GM21528 (cell line): ENCODE results near the gene TMEM258.

Experiments
- ATAC-seq: cut with Tn5 transposase; IDR thresholded peaks from one replicate; pipeline ENCODE4 v1.9.1; 2021; ENCODE audit warnings: mild to moderate bottlenecking, moderate library complexity; ENCODE audit not compliant: unreplicated experiment, low FRiP score

TMEM258 gene

DNA sequence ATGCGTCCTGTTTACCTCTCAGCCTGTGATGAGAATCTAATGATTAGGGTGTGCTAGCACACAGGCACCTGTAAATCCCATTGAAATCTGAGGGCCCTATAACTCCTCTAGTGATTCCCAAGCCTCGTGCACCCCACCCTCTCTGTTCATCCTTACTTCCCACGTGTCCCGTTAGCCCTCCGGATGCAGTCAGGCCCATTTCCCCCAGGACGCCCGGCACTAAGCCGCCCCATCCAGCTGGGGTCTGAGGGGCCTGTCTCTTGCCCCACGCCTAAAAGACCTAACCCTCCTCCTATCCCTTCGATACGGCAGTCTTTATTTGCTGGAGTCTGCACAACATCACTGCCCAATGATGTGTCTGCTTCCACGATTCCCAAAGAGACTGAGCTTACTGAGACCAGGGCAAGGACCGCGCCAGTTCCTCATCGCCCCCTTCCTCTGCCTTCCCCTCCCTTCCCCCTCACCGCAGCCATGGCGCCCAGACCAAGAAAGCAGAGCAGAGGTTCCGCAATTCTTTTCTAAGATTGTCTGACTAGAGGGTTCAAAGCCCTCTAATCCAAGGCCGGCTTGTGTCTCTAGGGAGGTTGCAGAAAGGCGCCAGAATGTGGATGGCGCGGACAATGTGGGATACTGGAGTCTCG, 34.7 kb upstream of the TMEM258 start:
- no peak for ATAC-seq

DNA sequence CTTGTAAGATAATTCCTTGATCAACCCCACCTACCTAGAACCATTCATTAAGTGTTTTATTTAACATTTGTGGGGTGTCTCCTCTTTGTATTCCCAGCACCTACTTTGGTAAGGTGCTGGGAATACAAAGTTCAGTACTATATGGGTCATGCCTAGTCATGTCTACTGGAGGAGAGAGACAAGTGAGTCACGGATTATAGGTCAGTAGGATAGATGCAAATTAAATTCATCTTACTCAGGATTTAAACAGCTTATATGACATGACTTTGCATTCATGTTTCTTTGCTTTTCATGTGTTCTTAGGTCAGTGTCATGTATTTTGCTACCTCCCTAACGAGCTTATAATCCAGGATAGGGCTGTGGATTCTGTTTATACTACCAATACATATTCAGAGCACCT, 27.8 kb upstream of the TMEM258 start:
- ATAC-seq = no peak

DNA sequence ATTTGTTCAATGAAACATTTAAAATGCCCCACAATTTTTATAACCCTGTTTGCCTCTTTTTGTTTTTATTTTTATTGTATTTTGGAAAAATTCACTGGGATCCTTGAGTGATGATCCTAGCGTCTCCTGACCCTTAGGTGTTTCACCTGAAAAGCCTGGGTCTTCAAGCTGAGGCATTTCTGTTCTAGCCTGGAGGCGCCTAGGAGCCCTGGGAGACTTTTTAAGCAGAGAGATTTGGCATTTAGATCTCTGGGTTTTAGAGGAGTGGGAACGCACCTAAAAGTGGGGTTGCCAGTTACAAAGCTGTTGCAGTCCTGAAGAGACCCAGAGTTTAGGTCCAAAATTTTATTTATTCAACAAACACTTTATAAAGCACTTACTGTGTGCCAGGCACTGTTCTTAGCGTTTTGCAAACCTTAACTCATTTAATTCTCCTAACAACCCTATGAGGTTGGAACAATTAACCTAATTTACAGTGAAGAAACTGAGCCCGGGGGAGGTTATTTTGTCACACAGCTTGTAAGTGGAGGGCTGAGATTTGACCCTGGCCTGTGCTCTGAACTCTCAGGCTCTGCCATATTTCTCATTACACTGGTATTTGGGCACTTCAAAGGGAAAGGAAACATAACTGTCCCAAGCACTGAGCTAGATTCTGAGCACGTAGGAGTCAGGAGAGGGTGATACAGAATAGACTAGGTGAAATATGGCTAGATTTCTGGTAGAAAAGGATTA, 25.2 kb upstream of the TMEM258 start:
- ATAC-seq = no peak

DNA sequence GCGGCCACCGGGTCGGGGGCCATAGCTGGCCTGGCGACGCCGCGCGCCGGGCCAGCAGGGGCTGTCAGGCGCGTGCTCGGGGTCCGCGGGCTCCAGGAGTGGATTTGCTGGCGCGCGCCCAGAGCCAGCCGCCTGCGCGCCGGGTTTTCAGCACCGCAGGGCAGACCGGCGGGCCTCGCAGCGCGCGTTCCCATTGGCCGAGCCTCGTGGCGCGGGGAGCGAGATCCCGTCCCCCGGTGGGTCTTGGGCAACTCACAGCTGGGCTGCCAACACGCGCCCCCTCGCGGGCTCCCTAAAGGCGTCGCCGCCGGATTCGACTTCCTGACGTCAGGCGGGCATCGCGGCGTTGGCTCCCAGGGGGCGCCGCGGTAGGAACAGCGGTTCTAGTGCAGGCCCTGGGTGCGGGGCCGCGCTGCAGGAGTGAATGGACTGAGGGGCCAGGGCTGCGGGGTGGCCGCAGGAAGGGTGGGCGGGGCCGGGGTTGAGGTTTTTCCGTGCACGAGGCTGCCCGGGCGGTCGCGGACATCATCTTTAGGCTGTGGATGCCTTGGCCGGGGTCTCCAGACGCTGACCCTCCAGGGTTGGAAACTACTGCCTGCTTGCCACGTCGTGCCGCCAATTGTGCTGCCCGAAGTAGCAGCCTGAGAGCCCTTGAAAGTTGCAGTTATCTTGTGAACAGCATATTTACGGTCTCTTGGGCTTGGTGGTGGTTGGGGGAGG, 24.5 kb upstream of the TMEM258 start, which contains the start of gene FADS1:
Gene FADS1, minus strand, starts transcription at position 268 of the 720 bp plus-strand sequence. Its CDS starts 74 bp downstream, at position 194.
- peak; percentile 59 for ATAC-seq

DNA sequence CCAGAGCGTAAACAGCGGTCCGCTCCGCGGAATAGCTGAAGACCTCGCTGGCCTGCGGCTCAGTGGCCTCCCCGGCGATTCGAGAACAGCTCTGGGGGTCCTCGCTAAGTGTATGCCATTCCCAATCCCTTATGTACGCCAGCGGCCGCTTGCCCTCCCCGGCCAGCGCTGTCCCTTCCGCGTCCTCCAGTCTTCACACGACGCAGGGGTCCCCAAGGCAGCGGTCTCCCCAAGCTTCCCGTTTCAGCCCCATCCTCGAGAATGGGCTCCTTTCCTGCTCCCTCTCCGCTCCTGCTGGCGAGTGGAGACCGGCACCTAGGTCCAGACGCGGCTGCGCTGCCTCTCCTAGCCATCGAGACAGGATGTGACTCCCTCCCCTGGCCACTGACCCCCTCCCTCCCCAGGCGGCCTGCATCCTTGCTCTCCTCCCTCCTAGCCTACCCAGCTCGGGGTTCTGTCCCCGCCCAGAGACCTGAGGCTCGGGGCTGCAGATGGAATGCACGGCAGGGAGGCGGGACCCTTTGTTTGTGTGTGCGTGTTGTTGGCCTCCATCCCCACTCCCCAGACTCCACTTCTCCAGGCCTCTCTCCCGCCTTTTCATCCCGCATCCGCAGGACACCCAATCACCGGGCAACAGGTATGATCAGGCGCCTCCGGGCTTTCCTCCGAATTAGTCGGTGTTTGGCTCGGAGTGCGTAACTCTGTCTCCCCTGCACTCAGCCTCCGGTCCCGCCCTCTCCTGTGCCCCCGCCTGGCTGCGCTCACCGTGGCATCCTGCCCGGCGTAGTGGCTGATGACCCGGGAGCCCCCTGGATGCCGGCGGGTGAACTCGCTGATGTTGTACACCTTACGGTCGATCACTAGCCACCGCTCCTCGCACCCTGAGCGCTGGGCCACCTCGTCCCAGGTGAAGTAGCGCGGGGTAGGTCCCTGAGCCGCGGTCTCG, 23.7 kb upstream of the TMEM258 start:
- ATAC-seq = peak; percentile 27

DNA sequence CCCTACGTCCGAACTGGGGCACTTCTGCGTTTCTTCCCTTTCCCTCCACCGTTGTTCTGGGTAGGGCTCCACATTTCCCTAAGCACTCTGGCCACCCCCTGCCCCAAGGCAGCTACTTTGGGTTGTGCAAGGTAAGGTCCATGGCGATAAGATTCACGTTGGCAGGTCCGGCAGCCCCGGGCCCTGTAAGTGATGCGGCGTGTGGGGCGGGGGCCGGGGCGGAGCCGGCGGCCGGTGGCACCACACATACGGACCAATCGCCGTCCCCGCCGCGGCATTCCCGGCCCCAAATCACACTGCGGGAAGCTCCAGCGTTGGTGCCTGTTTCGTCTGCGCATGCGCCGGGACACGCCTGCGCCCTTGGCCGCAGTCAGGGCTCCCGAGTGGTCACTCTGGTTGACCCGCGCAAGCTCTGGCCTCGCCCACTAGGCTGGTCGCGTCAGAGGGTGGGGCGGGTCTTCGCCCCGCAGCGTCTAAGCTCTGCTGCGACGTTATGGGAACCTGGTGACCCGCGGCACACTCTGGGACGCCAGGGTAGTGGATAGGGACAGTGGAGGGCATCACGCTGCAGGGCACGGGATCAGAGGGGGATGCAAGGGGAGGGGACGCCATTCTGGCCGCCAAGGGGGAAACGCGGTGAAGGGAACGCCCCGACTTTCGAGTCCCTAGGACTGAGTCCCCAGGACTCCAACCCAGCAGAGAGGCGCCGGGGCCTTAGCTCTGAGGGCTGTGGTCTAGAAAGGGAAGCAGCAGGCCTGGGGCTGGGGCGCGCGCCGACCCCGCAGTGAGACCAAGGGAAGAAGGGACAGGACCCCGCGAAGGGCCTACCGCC, 22.8 kb upstream of the TMEM258 start:
- ATAC-seq = peak; percentile 39

DNA sequence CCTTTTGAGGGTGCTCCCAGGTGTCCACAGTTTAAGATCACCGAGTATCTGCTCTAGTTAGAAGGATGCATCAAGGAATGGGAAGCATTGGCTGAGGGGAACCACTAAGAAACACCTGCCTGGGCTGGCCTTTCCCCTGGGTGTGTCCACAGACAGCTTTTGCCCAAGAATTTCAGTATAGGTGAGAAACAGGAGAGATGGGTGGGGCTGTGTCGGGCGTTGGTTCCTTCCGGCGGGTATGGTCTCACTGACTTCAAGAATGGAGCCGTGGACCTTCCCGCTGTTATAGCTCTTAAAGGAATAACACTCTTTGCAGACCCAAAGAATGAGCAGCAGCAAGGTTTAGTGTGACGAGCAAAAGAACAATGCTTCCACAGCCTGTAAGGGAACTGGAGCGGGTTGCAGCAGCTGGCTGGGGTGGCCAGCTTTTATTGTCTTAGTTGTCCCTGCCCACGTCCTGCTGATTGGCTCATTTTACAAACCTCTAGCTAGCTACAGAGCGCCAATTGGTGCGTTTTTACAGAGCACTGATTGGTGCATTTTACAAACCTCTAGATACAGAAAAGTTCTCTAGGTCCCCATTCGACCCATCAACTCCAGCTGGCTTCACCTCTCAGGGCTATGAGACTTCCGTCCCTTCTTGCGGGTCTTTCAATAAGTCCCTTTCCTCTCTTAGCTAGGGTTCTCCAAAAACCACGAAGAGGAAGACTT, 22.0 kb upstream of the TMEM258 start:
- no peak for ATAC-seq

DNA sequence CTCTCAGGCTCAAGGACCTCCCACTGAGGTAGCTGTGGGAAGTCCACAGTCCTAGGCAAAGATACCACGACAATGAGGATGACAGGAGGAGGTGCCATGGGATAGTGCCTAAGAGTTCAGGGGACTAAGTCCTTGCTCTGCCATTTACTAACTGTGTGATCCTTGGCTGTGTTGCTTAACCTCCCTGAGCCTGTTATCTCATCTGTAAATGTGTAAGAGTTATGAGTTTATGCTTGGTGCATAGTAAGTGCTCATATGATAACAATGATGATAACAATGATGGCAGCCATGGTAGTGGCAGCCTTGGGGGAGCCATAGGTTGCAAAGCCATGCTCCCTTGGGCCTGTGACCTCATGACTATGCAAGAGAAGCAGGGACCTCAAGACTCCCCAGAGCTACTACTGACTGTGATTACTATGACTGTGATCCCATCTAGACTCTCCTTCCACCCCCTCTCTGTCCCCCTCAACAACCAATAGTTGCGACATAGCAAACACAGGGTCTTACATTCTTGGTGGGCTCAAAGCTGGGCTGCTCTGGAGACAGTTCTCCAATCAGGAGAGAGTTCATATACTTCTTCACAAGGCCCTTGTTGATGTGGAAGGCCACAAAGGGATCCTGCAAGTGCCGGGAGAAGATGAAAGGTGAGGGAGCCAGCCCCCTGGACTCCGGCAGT, 20.5 kb upstream of the TMEM258 start:
- ATAC-seq = no peak

DNA sequence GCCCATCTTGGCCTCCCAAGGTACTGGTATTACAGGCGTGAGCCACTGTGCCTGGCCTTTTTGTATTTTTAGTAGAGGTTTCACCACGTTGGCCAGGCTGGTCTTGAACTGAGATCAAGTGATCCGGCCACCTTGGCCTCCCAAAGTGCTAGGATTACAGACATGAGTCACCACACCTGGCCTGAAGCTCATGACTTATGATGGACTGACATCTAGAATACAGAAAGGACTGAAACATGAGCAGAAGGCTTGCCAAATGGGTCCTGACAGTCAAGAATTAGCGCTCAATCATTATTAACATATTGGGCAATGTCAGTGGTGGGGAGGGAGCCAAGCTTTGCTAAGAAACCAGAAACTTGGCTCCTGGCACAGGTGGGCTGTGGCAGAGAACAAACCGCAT, 19.4 kb upstream of the TMEM258 start:
- no peak for ATAC-seq

DNA sequence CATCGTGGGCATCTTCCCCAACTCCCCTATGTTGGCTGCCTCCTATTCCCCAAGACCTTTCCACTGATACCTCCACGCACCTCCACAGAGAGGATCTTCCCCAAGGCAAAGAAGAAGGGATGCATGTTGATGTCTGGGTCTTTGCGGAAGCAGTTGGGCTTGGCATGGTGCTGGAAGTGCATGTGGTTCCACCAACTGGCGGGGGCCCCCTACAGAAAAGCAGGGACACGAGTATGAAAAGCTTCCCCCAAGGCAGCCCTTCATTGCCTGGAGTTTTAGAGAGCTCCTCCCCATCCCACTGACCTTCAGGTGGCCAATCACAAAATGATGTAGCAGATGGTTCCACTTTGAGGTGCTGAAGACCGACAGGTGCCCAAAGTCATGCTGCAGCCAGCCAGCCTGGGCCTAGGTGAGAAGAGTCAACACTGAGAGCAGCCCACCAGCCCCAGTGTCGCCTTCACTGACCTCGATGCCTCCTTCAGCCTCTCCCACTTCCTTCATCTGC, 18.3 kb upstream of the TMEM258 start:
- no peak for ATAC-seq

DNA sequence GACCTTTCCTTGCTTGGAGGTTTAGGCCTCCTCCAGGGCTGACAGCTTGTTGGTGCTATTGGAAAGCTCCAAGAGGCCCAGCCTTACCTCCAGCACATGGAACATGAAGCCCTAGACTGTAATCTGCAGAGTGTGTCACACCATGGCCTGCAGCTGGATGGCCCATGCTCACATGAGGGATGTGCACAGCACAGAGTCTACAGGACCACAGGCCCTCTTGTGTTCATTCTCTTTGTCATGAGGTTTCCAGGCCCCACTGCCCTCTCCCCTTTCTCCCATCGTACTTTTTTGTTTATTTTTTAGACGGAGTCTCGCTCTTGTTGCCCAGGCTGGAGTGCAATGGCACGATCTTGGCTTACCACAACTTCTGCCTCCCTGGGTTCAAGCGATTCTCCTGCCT, 14.4 kb upstream of the TMEM258 start:
- no peak for ATAC-seq

DNA sequence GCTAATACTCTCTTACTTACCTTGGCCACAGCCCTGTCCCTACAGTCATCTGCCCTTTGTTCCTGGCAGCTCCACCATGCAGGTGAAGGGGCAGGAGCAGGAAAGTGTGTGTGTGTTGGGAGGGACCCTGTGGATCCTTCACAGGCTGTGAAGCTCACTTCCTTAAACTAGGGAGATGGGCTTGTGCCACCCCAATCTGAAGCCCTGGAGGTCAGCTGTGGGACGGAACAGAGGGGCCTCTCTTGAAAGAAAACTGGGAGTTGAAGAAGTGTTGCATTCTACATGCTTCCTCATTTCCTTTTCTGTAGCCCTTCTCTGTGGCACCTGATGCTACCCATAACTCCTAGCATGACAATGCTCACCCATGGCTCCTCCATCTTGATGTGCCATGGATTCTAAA, 12.7 kb upstream of the TMEM258 start:
- no peak for ATAC-seq

DNA sequence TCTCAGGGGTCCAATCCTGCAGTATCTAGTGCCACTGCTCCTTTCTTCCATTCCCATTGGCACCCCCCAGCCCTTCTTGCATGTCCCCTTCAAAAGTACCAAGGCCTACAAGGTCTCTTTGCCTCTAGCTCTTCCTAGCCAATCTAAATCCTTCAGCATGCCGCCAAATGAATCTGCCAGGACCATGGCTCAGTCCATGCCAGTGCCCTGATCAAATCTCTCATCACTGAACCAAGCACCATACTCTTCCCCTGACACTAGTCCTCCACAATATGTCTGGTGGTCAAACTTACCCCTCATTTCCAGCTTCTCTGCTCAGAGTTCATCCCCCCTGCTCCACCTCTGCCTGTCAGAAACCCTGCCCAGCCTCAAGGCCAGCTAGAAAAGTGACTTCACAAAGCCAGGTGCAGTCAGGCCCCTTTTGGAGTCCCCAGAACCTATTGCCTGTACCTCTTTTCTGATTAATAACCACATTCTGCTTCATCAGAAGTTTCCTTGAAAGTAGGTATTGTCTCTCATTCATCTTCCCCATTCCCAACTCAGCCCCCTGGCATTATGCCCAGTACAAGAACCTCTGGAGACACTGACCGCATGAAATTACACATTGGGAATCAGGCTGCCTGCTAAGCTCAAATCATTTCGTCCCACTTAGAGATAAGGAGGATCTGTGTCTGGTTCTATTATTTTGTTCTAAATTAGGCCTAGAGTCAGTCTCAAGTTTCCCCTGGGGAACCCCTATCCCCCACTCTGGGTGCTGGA, 11.7 kb upstream of the TMEM258 start:
- no peak for ATAC-seq

DNA sequence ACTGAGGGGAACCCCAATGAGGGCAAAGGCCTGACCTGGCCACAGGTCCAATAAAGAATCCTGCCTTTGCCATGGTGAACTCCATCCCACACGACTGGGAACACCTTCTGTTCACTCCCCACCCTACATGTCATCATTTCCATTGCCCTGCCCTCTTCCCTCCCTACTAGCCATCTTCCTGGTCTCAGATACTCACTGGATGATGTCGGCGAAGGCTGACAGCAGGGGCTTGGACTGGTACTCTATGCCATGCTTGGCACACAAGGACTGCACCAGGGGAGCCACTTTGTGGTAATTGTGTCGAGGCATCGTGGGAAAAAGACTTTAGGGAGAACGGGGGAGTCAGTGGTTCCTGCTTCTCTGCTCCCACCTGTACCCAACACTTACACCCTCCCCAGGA, 10.2 kb upstream of the TMEM258 start:
- no peak for ATAC-seq

DNA sequence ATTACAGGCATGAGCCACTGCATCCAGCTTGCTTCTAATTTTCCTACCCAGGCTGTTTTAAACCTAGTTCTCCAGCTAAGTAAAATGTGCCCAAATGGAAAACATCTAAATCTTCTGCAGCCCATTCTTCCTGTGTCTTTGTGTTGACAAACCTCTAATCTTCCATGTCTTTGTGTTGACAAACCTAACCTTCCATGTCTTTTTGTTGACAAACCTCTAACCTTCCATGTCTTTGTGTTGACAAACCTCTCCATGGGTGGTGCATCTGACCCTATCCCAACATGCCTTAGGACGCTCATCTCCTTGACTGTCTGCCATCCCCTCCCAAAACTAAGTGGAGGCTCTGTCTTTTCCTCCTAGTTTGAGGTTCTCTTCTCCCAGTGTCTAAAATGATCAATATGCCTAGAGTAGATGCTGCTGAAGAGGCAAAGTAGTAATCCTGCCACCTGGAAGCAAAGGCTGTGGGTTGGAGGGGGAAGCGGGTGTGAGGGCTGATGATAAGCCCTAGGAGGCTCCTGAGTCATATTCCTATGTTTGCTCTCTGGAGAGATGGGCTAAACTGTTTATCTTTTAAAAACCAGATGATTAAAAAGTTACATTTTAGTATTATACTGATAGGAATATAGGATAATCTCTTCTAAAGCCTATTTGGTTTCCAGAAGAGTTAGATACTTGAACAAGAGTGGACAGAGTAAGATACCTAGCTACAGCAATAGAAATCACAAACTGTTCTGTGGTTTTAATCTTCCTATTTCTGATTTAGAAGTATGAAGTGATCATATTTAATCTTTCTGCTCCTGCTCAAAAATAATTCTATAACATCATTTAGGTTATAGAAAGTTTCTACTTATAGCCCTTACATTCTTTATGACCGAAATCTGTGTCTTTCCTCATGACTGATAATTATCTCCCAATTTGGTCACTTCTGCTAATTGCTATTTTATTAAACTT, 8.2 kb upstream of the TMEM258 start:
- no peak for ATAC-seq

DNA sequence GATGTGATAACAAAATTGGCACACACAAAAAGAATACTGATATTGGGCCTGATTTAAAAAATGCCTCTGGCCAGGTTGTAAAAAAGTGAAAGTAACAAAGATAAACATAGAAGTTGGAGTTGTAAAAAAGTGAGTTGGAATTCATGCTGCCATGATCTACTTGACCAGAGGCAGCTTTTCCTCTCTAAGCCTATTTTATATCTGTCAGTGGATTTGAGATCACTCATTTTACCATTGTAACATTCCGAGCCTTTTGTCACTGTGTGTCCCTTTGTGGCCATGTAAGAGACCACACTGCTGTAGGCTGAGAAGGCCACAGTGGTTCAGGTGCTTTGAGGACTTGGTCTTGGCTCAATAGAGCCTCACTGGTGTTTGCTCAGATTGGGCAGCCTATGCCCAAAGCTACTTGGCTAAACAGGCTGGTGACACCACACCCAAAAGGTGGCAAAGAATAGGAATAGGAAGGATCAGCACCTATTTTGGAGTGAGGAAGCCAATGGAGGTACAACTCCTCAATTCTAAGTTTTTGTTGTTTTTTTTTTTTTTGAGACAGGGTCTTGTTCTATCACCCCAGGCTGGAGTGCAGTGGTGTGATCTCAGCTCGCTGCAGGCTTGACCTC, 7.4 kb upstream of the TMEM258 start:
- no peak for ATAC-seq
